Urothelium cell line (cell line): ENCODE results near the gene GPR3.

ENCODE experiments used
- DNase-seq: peaks from one replicate; pipeline ENCODE4 v3.0.0; 2011; ENCODE audit warnings: low spot score, mixed read lengths
- FAIRE-seq: peaks from 2 replicates; lab custom pipeline; 2011; peaks lifted over from hg19 to GRCh38; lab: Jason Lieb, UNC

Gene GPR3

GRCh38 chr1:27392096-27392777 lies at the start of gene GPR3:
TSS of gene GPR3 (plus strand) at chr1:27392622. CDS start at chr1:27393799, 1,177 bp downstream.
- DNase-seq (peak; percentile 97), FAIRE-seq (no peak)

- DNase-seq (peak; percentile 70), FAIRE-seq (no peak)
These were observed 49.4 kb upstream of the GPR3 start for GRCh38 chr1:27342778-27343638.

- DNase-seq (no peak), FAIRE-seq (no peak)
These were observed 48.8 kb upstream of the GPR3 start for GRCh38 chr1:27343639-27344025.

- no peak for FAIRE-seq
- no peak for DNase-seq
These were observed 47.1 kb upstream of the GPR3 start for GRCh38 chr1:27345272-27345671.

GRCh38 chr1:27346357-27346756 lies 46.1 kb upstream of the GPR3 start:
- DNase-seq (no peak), FAIRE-seq (no peak)

- DNase-seq: peak; percentile 54
- peak; percentile 53 for FAIRE-seq
These were observed 45.3 kb upstream of the GPR3 start for GRCh38 chr1:27346991-27347624.

- DNase-seq (no peak), FAIRE-seq (no peak)
These were observed 43.3 kb upstream of the GPR3 start for GRCh38 chr1:27348861-27349783.

- DNase-seq (no peak), FAIRE-seq (no peak)
These were observed 42.4 kb upstream of the GPR3 start for GRCh38 chr1:27349784-27350662.

- FAIRE-seq: no peak
- no peak for DNase-seq
These were observed 41.5 kb upstream of the GPR3 start for GRCh38 chr1:27350663-27351540.

- DNase-seq (no peak), FAIRE-seq (no peak)
These were observed 40.8 kb upstream of the GPR3 start for GRCh38 chr1:27351541-27352107.

- DNase-seq: no peak
- FAIRE-seq: no peak
These were observed 39.3 kb upstream of the GPR3 start for GRCh38 chr1:27353166-27353565.

GRCh38 chr1:27353629-27354028 lies 38.8 kb upstream of the GPR3 start:
- DNase-seq (no peak), FAIRE-seq (no peak)

- DNase-seq: no peak
These were observed 36.7 kb upstream of the GPR3 start for GRCh38 chr1:27355683-27356082.

GRCh38 chr1:27356277-27356618 lies 36.2 kb upstream of the GPR3 start:
- FAIRE-seq: no peak
- DNase-seq: no peak

More at GRCh38 chr1:27355683-27356082, 36.7 kb upstream of the GPR3 start:
- FAIRE-seq: no peak

- DNase-seq (no peak), FAIRE-seq (no peak)
These were observed 35.7 kb upstream of the GPR3 start for GRCh38 chr1:27356619-27357280.

GRCh38 chr1:27357281-27358037 lies 35.0 kb upstream of the GPR3 start:
- DNase-seq: peak; percentile 87
- no peak for FAIRE-seq
